Epidermal melanocyte (primary cell): ENCODE results near the gene PUM1.

Experiments used
- DNase-seq: peaks from one replicate; pipeline ENCODE4 v3.0.0; 2011; ENCODE audit warnings: low spot score; ENCODE audit not compliant: insufficient read length

Gene PUM1

GRCh38 chr1:30929944-30930525, 135.5 kb downstream of the PUM1 start:
- no peak for DNase-seq

GRCh38 chr1:30929135-30929889, 136.2 kb downstream of the PUM1 start:
- peak; percentile 49 for DNase-seq

GRCh38 chr1:30928789-30929134, 136.8 kb downstream of the PUM1 start:
- no peak for DNase-seq

GRCh38 chr1:30928171-30928570, 137.3 kb downstream of the PUM1 start:
- DNase-seq = no peak

GRCh38 chr1:30927448-30927847, 138.1 kb downstream of the PUM1 start:
- DNase-seq = no peak

GRCh38 chr1:30923597-30923996, 141.9 kb downstream of the PUM1 start:
- DNase-seq = no peak

GRCh38 chr1:30920827-30921226, 144.7 kb downstream of the PUM1 start:
- no peak for DNase-seq

- no peak for DNase-seq
These were observed 146.3 kb downstream of the PUM1 start for GRCh38 chr1:30919025-30919881.

GRCh38 chr1:30916296-30916695, 149.2 kb downstream of the PUM1 start:
- DNase-seq = no peak

- no peak for DNase-seq
These were observed 149.9 kb downstream of the PUM1 start for GRCh38 chr1:30915491-30916230.

- DNase-seq = no peak
These were observed 150.6 kb downstream of the PUM1 start for GRCh38 chr1:30914931-30915330.

- no peak for DNase-seq
These were observed 151.0 kb downstream of the PUM1 start for GRCh38 chr1:30914587-30914922.

GRCh38 chr1:30912913-30913652, 152.4 kb downstream of the PUM1 start:
- no peak for DNase-seq

GRCh38 chr1:30912224-30912623, 153.3 kb downstream of the PUM1 start:
- DNase-seq = no peak

- peak; percentile 95 for DNase-seq
These were observed 154.2 kb downstream of the PUM1 start for GRCh38 chr1:30911059-30911954.

- no peak for DNase-seq
These were observed 156.0 kb downstream of the PUM1 start for GRCh38 chr1:30909365-30910068.

GRCh38 chr1:30908696-30909364, 156.7 kb downstream of the PUM1 start, which contains the start of gene SDC3:
Gene SDC3, minus strand, starts transcription at chr1:30908758. Its CDS starts 172 bp downstream, at chr1:30908586.
- no peak for DNase-seq

- no peak for DNase-seq
These were observed 157.2 kb downstream of the PUM1 start for GRCh38 chr1:30908316-30908695.
